SH-SY5Y (cell line): Measurements from ENCODE around the gene AP1S3.

Source experiments
- GATA2 ChIP-seq: IDR thresholded peaks from 2 replicates; pipeline ENCODE4 v1.6.1; 2011; ENCODE audit warnings: mild to moderate bottlenecking, low read depth, low read length
- GATA3 ChIP-seq: IDR thresholded peaks from 2 replicates; pipeline ENCODE4 v1.6.1; 2011; ENCODE audit warnings: low read depth, mild to moderate bottlenecking, low read length, moderate library complexity

GRCh38 chr2:223736488-223736887, 100.9 kb downstream of the AP1S3 start:
- no peak for TF ChIP-seq GATA3
- no peak for TF ChIP-seq GATA2
